HG03039 (cell line): ENCODE data around the gene GTSF1L.
"Not testable (repeated sequence)": the region's sequence is repeated elsewhere in the genome, so short reads cannot be mapped to it uniquely, and the experiment has no call there.

Experiments used
- ATAC-seq: cut with Tn5 transposase; IDR thresholded peaks from one replicate; pipeline ENCODE4 v1.9.1; 2021; ENCODE audit warnings: mild to moderate bottlenecking, moderate library complexity; ENCODE audit not compliant: unreplicated experiment

Gene GTSF1L

DNA sequence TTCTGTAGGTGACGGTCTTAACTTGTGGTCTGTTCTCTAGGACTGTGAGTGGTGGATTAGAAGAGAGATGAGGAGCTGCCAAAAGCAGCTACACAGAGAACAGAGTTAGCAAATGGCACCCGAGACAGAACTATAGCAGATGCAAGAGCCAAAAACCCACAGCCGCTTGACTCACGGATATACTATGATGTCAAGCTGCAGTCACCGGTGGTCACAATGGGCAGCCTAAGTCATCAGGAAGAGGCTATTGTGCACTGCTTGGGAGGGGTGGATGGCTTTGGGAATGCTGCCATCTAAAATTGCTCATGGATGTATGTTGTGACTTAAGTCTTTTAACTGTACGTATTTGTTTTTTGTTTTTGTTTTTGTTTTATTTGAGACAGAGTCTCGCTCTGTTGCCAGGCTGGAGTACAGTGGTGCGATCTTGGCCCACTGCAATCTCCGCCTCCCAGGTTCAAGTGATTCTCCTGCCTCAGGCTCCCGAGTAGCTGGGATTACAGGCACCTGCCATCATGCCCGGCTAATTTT lies at the start of gene GTSF1L:
Gene GTSF1L (minus strand): TSS at position 192 of the 528 bp plus-strand sequence. CDS start 308 bp downstream, outside the sequence.
- no peak for ATAC-seq

DNA sequence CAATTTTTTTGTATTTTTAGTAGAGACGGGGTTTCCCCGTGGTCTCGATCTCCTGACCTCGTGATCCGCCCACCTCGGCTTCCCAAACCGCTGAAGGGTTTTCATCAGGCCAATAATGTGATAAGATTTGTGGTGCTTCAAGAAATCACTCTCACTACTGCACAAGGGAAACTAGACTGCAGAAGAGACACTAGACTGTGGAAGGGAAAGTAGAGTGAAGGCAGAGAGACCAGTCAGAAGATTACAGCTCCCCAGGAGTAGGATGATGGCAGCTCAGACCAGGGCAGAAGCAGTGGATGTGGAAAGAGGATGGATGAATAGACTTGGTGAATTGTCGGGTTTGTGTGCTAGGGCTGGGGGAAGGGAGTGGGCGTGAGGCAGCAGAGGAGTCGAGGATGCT lies 48.0 kb upstream of the GTSF1L start:
- ATAC-seq = no peak

- no peak for ATAC-seq
Observed at GRCh38 chr20:43771503-43772190, 44.8 kb upstream of the GTSF1L start.

DNA sequence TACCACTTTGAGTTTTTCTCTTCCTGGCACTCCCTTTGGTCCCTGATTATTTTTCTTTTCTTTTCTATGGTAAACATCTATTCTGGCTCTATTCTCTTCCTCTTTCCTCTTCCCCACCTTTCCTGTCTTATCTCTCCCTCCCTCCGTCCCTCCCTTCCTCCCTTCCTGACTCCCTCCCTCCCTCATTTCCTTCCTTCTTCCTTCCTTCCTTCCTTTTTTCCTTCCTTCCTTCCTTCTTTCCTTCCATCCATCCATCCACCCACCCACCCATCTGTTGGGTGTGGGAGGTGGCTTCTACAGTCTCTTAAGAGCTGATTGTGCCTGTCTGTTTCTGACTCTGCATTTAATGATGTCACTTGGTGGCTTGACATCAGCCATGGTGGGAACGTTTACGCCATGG lies 43.5 kb upstream of the GTSF1L start:
- no peak for ATAC-seq

DNA sequence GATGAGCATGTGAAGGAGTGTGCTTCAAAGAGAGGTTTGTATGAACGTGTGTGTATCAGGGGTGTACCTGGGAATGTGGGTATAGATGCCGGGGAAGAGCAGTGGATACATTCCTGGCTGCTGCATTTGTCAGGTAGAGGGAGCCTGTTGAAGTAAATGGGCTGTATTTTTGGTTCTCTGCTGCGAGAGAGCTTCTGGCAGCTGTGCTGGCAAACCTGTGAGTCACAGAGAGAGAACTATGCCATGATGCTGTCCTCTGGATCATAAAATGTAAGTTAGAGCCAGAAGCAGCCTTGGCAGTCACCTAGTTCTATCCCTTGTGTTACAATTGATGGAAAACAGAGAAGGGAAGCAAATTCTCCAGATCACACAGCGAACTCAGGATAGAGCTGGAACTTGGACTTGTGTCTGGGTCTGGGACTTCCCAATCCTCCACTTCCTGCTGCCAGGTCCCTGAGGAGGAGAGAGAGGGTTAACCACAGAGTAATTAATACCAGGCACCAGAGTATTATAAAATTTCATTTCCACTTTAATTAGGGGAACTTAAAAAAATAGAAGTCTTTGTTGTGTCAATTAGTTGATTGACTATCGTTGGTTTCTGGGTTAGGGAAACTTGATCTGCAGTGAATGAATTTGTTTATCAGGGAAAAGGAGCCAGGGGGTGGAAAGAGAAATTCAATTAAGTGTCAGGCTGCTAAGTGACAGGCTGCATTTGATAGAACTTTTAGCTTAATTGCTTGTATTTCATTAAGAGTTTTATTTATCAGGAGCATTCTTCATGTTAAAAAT lies 41.1 kb upstream of the GTSF1L start:
- no peak for ATAC-seq

- ATAC-seq = no peak
Observed at GRCh38 chr20:43766917-43767316, 40.1 kb upstream of the GTSF1L start.

DNA sequence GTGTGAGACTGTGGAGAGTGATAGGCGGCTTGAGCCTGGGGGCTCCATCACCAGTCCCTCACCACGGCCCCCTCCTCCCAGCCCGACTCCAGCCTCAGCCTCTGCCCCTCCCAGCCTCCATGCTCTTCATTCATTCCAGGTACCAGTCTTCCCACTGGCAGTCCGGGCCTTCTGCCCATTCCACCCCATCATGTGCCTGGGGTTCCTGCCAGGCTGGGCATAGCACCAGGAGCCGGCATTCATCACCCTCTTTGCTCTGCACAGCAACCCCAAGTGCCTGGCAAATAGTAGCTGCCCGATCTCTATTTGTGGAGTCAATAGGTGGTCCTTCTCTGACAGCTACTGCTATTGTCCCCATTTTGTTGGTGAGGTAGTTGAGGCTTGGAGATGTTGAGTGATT lies 39.6 kb upstream of the GTSF1L start:
- ATAC-seq = no peak

DNA sequence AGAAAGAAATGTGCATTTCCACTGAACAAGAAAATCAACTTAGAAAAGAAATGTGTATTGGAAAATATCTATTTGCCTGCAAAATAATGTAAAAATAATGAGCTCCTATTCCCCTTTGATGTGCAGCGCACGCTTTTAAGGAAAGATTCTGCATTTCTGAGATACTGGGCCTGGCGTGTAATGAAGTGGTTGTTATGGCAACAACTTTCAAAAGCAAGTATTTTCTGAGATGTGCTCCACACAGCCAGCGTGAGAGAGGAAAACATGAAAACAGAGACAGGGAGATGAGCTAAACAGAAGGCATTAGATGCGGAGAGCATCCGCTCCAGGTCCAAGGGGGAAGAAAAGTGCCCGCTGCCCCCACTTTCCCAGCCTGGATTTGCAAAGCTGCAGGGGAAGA lies 39.1 kb upstream of the GTSF1L start:
- no peak for ATAC-seq

DNA sequence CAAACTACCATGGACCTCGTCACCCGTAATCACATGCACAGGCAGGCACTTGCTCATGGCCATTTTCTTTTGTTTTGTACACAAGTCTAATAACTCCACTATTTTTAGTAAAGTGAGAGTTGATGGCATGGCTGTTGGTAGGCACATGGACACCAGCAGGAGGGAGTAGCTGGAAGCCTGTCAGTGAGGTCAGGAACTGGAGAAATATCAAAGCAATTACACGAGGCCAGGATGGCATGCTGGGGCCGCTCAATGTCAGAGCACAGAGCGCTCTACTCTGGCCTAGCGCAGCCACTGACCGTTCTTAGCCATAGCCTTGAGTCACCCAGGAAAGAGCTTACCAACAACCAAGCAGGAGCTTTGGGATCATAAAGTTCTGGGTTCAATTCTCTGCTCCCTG lies 36.1 kb upstream of the GTSF1L start:
- no peak for ATAC-seq

DNA sequence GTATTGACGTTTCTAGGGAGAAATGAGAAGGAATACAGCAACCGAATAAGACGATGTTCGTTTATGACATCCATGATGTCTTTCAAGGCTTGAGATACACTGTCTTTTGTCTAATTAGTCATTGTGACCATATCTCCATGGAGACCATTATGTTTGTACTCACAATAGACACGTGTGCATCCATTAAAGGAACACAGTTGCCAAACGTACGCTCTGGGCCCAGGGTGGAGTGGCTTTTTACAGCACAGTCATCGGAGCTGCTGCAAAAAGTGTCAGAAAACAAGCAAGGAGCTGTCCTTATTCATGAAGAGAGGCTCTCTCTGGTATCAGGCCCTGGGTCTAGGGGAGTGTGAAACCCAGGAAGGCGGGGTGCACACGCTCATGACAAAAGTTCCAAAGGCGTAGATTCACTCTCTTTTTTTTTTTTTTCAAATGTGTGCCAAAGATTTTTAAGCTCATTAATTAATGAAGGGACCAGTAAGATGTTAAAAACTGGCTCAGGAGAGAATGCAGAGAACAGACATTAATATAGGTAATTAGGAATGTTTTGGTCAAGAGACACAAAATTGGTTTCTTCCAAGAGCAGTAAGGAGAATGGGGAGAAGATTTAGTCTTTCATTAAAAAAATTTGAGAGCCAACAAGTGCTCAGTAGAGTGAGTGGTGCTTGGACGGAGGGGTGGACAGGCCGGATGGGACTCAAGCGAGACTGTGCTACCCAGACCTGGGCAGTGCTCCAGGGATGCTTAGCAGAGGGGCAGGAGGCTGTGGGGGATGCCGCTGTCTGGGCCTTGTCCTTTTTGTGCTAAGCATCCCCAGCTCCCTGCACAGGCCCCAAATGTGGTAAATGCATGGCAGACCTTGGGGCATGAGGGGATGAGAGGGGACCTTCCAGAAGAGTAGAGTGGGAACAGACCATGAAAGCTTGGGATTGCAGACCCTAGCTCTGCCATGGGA lies 34.9 kb upstream of the GTSF1L start:
- no peak for ATAC-seq

DNA sequence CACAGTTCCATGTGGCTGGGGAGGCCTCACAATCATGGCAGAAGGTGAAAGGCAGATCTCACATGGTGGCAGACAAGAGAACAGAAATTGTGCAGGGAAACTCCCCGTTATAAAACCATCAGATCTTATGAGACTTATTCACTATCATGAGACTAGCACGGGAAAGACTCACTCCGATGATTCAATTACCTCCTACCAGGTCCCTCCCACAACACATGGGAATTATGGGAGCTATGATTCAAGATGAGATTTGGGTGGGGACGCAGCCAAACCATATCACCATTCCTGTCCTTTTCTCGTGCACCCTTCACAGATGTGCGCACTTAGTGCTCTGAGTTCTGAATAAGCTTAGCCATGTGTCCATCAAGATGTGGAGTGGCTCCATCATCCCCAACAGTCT lies 31.1 kb upstream of the GTSF1L start:
- not testable (repeated sequence) for ATAC-seq

GRCh38 chr20:43755851-43756250 lies 29.0 kb upstream of the GTSF1L start:
- no peak for ATAC-seq

GRCh38 chr20:43755390-43755789 lies 28.6 kb upstream of the GTSF1L start:
- no peak for ATAC-seq

- ATAC-seq = peak; percentile 42
Observed at GRCh38 chr20:43752561-43753301, 25.9 kb upstream of the GTSF1L start.

GRCh38 chr20:43752051-43752360 lies 25.2 kb upstream of the GTSF1L start:
- ATAC-seq = no peak

DNA sequence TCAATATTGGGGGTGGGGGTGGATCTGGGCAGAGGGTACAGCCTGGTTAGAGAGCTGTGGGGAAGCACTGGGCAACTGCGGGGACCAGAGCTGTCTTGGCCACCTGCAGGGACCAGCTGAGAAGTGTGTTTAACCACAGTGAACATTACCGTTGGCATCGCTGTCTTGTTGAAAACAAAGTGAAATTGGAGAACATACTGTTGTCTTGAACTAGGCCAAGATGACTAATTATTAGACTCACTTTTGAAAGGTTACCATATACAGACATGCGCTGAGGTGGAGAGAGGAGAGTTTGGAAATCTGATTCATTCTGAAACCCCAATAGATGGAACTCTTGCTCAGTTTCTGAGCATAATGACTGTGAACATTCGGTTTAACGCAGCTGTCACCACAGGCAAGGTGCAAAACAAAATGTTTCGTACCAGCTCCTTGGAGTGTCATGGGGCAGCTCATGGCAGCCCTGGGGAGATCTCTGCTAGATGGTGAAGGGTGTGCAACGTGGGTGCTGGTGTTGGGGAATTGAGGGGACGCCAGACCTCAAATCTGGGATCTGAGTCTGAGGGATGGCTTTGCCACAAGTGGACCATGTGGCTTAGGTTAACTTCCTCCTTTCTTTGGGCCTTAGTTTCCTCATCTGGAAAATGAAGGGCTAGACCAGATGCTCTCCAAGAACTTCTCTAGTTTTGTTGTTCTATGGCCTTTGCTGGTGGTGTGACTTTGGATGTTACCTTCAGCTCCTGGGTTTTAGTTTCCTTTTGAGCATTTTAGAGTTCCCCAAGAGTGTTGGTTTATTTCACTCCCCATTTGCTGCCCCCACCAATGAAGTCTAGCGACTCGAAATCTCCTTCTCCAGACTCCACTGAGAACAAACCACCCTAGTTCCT lies 24.6 kb upstream of the GTSF1L start:
- ATAC-seq = peak; percentile 61

DNA sequence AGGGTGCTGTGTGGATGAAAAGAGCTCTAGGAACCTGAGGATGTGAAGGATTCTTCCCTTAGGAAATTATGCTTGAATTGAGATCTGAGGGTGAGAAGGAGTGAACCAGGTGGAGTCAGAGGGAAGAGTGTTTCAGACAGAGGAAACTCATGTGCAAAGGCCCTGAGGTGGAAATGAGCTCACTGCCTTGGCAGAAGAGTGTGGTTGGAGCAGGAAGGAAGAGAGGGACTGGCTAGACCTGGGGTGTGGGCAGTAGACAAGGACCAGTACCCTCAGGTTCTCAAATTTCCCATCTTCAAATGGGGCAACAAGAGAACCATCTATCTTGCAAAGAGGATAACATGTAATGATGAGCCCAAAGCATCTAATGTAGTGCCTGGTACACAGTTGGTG lies 24.0 kb upstream of the GTSF1L start:
- ATAC-seq = no peak

DNA sequence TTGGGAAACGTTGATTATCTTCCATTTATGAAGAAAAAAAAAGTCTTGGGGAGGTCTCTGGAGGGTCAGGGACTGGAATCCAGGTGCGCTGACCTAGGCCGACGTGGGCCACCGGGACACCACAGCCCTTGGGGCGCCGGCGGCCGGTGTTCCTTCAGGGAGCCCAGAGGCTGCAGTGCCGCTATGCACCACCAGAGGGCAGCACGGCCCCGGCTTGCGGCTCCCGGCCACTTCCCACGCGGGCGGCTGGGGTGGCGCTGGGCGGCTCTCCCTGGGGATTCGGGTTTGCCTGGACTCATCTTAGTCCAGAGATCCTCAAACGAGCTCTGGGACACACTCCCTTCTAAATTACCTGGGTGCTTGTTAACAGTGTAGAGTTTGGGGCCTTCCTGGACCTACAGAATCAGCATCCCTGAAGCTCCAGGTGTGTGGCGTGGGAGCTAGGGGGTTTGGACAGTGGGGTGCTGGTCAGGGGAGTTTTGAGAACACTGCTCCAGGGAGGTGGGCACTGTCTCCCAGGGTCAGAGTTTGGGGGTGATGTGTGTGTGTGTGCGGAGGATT lies 23.0 kb upstream of the GTSF1L start:
- ATAC-seq = no peak

DNA sequence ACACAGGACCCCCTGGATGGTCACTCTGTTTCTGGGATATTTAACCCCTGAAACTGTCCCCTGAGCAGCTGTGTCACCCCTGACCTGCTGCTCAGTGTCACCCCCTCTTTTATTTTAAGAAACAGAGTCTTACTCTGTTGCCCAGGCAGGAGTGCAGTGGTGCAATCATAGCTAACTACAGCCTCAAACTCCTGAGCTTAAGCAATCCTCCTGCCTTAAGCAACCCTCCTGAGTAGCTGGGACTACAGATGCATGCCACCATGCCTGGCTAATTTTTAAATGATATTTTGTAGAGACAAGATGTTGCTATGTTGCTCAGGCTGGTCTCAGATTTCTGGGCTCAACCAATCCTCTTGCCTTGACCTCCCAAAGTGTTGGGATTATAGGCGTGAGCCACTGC lies 21.5 kb upstream of the GTSF1L start:
- ATAC-seq = no peak
